ENCODE data around the gene TSKS. TPM values are rescaled to one million over a fixed set of nuclear protein-coding genes. Genes with fewer than 3 reads are reported as not detected.

The TSKS gene
- total RNA-seq, 1 donor from 2014 or later = not detected

GRCh38 chr19:49744946-49745381 is 18.1 kb downstream of the TSKS start:
- peaks cover 9% of the 10 kb centered on the region for H3K4me1 Mint-ChIP-seq (ENCODE audit: low read depth)
- H3K4me3 Mint-ChIP-seq (ENCODE audit: unreplicated experiment) = no peak overlapping the region
- no peaks in the 10 kb centered on the region for H3K36me3 Mint-ChIP-seq (ENCODE audit: low read depth)

GRCh38 chr19:49741210-49741844 is 21.8 kb downstream of the TSKS start:
- H3K27me3 Mint-ChIP-seq (ENCODE audit: low read depth) = no peaks in the 10 kb centered on the region
- no peaks in the 10 kb centered on the region for H3K4me1 Mint-ChIP-seq (ENCODE audit: low read depth)
- no peaks in the 10 kb centered on the region for H3K9me3 Mint-ChIP-seq (ENCODE audit: low read depth)
- H3K4me3 Mint-ChIP-seq (ENCODE audit: unreplicated experiment) = no peak overlapping the region
- H3K27ac Mint-ChIP-seq (ENCODE audit: unreplicated experiment) = no peak overlapping the region
- no peak for TF ChIP-seq CTCF (IDR thresholded peaks at IDR 0.05)
- no peaks in the 10 kb centered on the region for H3K36me3 Mint-ChIP-seq (ENCODE audit: low read depth)
- no peak for DNase-seq (ENCODE audit: low spot score)

More at GRCh38 chr19:49744946-49745381, 18.1 kb downstream of the TSKS start:
- Mint-ChIP-seq H3K27me3 (ENCODE audit: low read depth) (no peaks in the 10 kb centered on the region), H3K27ac (ENCODE audit: unreplicated experiment) (no peak overlapping the region), H3K9me3 (ENCODE audit: low read depth) (no peaks in the 10 kb centered on the region)
- TF ChIP-seq CTCF (IDR thresholded peaks at IDR 0.05) = no peak
- DNase-seq (ENCODE audit: low spot score) = no peak

GRCh38 chr19:49739933-49740332 is 23.2 kb downstream of the TSKS start:
- no peak for DNase-seq (ENCODE audit: low spot score)
- H3K9me3 Mint-ChIP-seq (ENCODE audit: low read depth) = no peaks in the 10 kb centered on the region
- H3K4me3 Mint-ChIP-seq (ENCODE audit: unreplicated experiment) = no peak overlapping the region
- H3K27ac Mint-ChIP-seq (ENCODE audit: unreplicated experiment) = no peak overlapping the region
- no peak for TF ChIP-seq CTCF (IDR thresholded peaks at IDR 0.05)
- no peaks in the 10 kb centered on the region for H3K36me3 Mint-ChIP-seq (ENCODE audit: low read depth)
- H3K27me3 Mint-ChIP-seq (ENCODE audit: low read depth) = no peaks in the 10 kb centered on the region
- no peaks in the 10 kb centered on the region for H3K4me1 Mint-ChIP-seq (ENCODE audit: low read depth)

GRCh38 chr19:49739098-49739497 is 24.0 kb downstream of the TSKS start:
- no peak for DNase-seq (ENCODE audit: low spot score)
- no peaks in the 10 kb centered on the region for H3K27me3 Mint-ChIP-seq (ENCODE audit: low read depth)
- no peak overlapping the region for H3K4me3 Mint-ChIP-seq (ENCODE audit: unreplicated experiment)
- H3K4me1 Mint-ChIP-seq (ENCODE audit: low read depth) = no peaks in the 10 kb centered on the region
- no peaks in the 10 kb centered on the region for H3K36me3 Mint-ChIP-seq (ENCODE audit: low read depth)
- no peaks in the 10 kb centered on the region for H3K9me3 Mint-ChIP-seq (ENCODE audit: low read depth)
- no peak for TF ChIP-seq CTCF (IDR thresholded peaks at IDR 0.05)
- no peak overlapping the region for H3K27ac Mint-ChIP-seq (ENCODE audit: unreplicated experiment)

- TF ChIP-seq CTCF (IDR thresholded peaks at IDR 0.05) = no peak
- H3K4me1 Mint-ChIP-seq (ENCODE audit: low read depth) = no peaks in the 10 kb centered on the region
- no peak for DNase-seq (ENCODE audit: low spot score)
- no peaks in the 10 kb centered on the region for H3K9me3 Mint-ChIP-seq (ENCODE audit: low read depth)
- H3K27ac Mint-ChIP-seq (ENCODE audit: unreplicated experiment) = no peak overlapping the region
- no peak overlapping the region for H3K4me3 Mint-ChIP-seq (ENCODE audit: unreplicated experiment)
- H3K36me3 Mint-ChIP-seq (ENCODE audit: low read depth) = no peaks in the 10 kb centered on the region
- H3K27me3 Mint-ChIP-seq (ENCODE audit: low read depth) = no peaks in the 10 kb centered on the region
Measured at GRCh38 chr19:49738268-49738667, 24.8 kb downstream of the TSKS start.

Measured in chondrocyte (in vitro differentiated cells).